Posterior cingulate gyrus (tissue), 11 donors: Measurements from ENCODE around the gene TRPM4.

ENCODE experiments used
- DNase-seq, 10 donors: peaks; one replicate each; pipeline versions ENCODE4 v3.0.0 to v3.0.0-alpha.2; 2020 to 2021; ENCODE audit warnings: mixed read lengths in 3 of 10
- intact Hi-C: fragments of 100-400 bp; cut with DNase I; formaldehyde crosslinking; loops from one replicate; pipeline ENCODE4 v1.15.1; 2023

The TRPM4 gene

DNA sequence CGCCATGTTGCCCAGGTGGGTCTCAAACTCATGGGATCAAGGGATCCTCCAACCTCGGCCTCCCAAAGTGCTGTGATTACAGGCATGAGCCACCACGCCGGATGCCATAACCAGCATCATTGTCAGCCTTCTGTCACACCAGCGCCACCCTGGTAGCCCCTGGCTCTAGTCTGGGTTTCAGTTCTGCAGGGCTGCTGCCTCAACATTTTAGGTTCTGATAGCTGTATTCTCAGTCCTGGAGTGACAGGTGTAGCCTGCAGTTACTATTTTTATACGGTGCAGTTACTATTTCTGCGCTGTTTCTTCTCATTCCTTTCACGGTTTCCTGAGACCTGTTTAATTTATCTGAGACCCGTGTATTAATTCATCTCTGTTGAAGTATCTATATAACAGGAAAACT, 57.1 kb downstream of the TRPM4 start:
- intact Hi-C loops = no loop called here
- peak in 1 of 10 donors; percentile 75 for DNase-seq

DNA sequence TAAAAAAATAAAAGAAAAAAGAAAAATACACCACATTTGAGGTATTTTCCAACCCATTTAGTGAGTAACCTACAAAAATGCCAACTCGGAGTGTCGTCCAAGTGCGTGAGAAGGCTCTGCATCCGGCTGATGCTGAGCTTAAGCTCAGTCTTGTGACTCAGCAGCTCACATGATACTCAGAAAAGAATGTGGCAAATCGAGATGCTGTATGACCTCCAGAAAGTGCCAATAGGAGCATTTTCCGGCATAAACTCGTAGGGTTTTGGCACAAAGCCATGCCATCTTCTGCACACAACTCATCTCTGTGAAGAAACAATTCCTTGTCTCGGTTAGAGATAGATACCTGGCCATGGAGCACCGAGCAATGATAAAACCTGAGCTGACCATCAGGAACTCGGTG, 58.5 kb downstream of the TRPM4 start:
- DNase-seq = peak in 1 of 10 donors; percentile 29
- intact Hi-C loops = no loop called here

DNA sequence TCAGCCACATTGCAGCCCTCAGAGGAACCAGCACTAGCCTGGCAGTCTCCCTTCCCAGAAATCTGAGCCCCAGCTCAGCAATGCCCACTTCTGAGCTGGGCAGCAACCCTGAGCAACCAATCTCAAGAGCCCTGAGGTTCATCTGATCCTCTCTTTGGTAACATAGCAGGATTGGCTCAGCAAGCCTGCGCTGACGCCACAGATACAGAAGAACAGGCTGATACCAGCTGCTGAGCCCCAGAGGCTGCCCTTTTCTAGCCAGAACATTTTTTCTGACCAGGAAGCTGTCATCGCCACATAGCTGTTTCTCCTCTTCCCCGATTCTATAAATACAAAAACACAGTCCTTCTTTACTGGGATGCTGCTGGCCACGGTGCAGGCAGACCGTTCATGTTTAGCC, 59.8 kb downstream of the TRPM4 start:
- intact Hi-C loops = no loop called here
- DNase-seq = peak in 1 of 10 donors; percentile 45

DNA sequence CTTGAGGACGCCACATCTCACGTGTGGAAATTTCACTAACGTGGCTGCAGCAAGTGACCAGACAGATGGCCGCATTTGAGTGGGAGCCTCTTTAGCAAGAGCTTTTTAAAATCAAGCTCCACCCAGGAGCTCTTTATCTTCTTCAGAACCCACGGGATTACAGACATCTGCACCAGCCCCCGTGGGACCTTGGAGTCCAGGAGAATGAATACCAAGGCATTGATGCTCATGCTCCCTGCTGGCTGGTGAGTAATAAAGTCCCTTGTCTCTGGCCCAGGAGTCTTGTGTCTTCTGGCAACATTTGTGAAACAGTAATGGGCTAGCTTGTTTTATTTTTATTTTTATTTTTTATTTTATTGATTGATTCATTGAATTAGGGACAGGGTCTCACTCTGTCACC, 64.4 kb downstream of the TRPM4 start:
- intact Hi-C loops = loop anchor here (10.0 kb wide), 1 partner anchor 83 kb away; no protein-coding TSS in a partner anchor

DNA sequence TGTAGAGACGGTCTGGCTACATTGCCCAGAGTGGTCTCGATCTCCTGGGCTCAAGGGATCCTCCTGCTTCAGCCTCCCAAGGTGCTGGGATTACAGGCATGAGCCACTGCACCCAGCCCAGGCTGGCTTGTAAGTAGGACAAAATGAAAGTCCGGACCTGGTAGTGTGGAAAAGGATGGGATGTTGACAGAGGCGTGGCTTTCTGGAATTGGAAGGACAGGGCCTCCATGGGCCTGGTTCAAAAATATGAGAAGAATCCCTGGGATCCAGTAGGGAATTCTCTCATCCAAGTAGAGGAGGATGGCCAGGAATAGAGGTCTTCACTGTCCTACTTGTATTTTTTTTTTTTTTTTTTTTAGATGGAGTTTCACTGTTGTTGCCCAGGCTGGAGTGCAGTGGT, 64.9 kb downstream of the TRPM4 start:
- intact Hi-C loops = loop anchor here (10.0 kb wide), 1 partner anchor 82 kb away; no protein-coding TSS in a partner anchor
- DNase-seq = peak in 2 of 10 donors; percentile 19 to 39

More for the DNA sequence above, 64.4 kb downstream of the TRPM4 start:
- DNase-seq = peak in 1 of 10 donors; percentile 42

DNA sequence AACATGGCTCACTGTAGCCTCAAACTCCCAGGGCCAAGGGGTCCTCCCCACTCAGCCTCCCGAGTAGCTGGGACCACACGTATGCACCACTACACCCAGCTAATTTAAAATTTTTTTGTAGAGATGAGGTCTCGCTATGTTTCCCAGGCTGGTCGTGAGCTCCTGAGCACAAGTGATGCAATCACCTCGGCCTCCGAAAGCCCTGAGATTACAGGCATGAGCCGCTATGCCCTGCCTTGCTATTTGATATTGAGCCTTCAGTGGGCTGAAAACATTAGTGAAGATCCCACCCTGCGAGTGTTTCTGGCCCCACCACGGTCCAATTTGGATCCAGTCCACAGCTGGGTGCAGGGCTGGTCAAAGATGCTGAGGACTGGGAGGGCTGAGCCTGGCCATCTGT, 65.9 kb downstream of the TRPM4 start:
- peak in 2 of 10 donors; percentile 22 to 32 for DNase-seq
- intact Hi-C loops = loop anchor here (10.0 kb wide), 1 partner anchor 81 kb away; no protein-coding TSS in a partner anchor

DNA sequence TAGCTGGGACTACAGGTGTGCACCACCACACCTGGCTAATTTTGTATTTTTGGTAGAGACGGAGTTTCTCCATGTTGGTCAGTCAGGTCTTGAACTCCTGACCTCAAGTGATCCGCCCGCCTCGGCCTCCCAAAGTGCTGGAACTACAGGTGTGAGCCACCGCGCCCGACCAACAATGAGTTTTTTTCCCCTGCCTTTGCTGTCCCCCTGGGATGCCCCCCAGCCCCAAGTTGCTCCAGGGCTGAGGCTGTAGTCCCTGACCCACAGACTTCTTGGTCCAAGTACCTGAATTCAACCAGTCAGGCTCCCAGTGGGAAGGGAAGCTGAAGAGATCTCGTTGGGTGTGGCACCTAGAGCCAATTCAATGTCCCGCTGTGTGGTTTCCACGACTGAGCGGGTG, 66.8 kb downstream of the TRPM4 start:
- intact Hi-C loops = loop anchor here (10.0 kb wide), 1 partner anchor 80 kb away; no protein-coding TSS in a partner anchor
- peak in 2 of 10 donors; percentile 40 to 53 for DNase-seq

DNA sequence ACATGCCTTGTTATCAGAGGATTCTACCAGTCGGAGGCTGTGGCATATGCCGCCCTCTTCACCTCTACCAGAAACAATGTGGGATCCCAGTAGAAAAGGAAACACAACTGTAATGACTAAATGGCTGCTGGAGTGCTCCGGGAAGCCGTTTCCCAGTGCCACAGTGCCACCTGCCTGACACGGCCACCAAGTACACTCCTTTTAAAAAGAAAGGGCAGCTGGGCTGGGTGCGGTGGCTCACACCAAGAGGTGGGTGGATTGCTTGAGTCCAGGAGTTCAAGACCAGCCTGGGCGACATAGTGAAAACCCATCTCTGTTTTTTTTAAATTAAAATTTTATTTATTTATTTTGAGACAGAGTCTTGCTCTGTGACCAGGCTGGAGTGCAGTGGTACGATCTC, 67.3 kb downstream of the TRPM4 start:
- intact Hi-C loops = loop anchor here (5.0 to 10.0 kb wide), 2 partner anchors 80 to 217 kb away; partner anchors contain the start of gene SLC17A7
- peak in 7 of 10 donors; percentile 12 to 84 (median 36) for DNase-seq

DNA sequence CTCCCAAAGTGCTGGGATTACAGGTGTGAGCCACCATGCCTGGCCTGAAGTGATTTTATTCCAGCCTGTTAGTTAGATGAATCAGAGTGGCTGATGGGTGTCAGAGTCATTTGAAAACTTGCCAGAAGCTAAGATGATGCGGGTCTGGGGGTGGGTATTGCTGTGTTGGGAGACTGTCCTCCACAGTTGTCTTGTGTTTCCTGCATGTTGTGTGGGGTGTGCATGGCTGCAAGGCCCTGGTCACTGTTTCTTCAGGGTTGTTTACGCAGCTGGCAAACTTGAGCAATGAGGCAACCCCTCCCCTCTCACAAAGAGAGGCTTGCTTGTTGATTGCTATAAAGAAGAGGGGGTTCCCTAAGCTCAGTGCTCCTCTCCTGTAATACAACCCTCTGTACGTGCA, 71.8 kb downstream of the TRPM4 start:
- DNase-seq = peak in 1 of 10 donors; percentile 28
- intact Hi-C loops = loop anchor here (5.0 to 10.0 kb wide), 2 partner anchors 75 to 213 kb away; partner anchors contain the start of gene SLC17A7

DNA sequence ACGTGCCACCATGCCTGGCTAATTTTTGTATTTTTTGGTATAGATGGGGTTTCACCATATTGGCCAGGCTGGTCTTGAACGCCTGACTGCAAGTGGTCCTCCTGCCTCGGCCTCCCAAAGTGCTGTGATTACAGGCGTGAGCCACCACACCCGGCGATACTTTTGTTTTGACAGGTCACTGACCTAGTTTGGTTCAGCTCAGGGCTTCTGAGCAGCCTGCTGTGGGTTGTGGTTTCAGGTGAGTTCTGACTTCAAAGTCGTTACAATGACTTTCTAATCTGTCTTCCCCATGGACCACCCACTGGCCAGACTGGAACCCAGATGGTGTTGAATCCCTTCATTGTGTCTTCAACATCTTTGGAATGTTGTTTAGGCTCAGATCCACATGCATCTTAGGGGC, 73.8 kb downstream of the TRPM4 start:
- peak in 2 of 10 donors; percentile 17 for DNase-seq
- intact Hi-C loops = no loop called here

DNA sequence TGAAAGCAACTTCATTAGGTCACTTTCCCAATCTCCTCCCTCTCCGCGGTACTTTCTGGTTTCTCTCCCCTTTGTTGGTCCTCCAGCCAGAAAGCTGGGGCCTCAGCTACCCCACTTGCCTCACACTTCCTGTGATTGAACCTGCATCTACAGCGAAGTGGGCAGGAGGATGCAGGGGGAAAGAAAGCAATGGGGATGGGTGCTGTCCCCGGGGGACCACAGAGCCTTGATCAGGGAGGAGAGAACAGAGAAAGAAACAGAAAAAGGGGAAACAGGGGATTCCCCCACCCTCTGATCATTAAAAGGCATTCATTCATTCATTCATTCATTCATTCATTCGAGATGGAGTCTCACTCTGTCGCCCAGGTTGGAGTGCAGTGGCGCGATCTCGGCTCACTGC, 74.2 kb downstream of the TRPM4 start:
- peak in 1 of 10 donors; percentile 18 for DNase-seq
- intact Hi-C loops = no loop called here

DNA sequence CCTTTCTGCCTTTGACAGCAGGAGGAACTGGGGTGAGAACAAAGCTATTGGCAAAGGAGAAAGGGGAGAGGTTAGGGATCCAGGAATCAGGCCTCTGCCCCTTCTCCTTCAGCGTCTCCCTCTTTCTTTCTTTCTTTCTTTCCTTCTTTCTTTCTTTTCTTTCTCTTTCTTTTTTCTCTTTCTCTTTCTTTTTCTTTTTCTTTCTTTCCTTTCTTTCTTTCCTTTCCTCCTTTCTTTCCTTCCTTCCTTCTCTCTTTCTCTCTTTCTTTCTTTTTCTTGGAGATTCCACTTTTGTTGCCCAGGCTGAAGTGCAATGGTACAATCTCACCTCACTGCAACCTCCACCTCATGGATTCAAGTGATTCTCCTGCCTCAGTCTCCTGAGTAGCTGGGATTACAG, 75.6 kb downstream of the TRPM4 start:
- no peak for DNase-seq
- intact Hi-C loops = no loop called here

DNA sequence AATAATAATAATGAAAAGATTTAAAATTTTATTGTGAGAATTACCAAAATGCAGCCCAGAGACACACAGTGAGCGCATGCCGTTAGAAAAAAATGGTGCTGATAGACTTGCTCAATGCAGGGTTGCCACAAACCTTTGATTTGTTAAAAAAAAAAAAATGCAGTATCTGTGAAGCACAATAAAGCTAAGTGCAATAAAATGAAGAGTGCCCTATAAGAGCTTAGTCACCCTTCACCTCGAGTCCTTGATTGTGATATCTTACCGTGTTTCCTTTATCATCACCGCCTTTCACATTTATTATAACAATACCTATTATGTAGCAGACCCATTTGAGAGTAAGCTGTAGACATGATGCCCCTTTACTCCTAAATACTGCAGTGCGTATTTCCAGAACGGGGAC, 84.2 kb downstream of the TRPM4 start:
- DNase-seq = no peak
- intact Hi-C loops = no loop called here

DNA sequence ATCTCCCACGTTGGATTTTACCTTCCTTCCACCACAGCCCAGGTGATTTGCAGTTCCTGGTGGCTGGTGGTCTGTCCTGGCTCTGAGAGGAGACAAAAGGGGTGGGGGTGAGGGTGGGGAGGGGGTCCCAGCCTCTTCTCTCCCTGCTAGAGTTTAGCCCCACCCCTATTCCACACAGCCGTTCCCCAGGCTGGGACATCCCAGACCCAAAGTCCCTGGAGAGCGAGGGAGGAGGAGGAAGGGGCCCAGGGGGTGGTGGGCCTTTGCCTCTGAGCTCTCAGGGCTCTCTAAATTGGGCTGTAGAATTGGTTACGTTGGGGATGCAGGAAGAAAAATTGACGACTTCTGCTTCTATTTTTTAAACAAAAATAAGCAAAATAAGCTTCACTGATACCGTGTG, 85.5 kb downstream of the TRPM4 start:
- intact Hi-C loops = no loop called here

DNA sequence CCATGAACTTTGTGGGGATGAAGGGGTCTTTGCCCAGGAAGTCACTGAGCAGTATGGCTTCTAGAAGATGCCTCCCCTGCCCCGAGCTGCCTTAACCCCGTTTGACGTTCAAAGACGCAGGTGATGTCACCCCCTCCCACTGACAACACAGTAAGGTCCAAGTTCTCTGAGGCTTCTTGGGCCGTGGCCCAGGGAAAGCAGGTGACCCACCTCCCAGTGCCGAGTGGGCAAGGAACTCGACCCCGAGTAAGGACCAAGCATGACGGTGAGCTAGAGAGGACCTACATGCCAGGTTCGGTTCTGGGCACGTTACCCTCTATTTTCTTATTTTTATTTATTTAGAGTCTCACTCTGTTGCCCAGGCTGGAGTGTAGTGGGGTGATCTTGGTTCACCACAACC, 86.1 kb downstream of the TRPM4 start:
- intact Hi-C loops = no loop called here

More for the DNA sequence above, 85.5 kb downstream of the TRPM4 start:
- peak in 1 of 10 donors; percentile 5 for DNase-seq

DNA sequence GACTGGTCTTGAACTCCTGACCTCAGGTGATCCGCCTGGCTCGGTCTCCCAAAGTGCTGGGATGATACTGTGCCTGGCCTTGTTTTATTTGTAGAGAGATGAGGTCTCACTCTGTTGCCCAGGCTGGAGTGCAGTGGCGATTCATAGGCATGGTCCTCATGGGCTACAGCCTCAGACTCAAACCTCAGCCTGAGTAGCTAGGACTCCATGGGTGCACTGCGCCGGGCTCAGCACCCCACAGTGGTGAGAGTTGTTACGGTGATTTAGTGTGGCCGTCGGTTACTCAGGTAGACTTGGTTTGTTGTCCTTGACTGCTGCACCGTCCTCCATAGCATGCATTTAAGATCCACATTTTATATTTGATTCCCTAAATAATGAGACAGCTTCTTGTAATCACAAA, 86.7 kb downstream of the TRPM4 start:
- DNase-seq = peak in 2 of 10 donors; percentile 49 to 51

More for the DNA sequence above, 86.1 kb downstream of the TRPM4 start:
- DNase-seq = peak in 2 of 10 donors; percentile 24 to 67

DNA sequence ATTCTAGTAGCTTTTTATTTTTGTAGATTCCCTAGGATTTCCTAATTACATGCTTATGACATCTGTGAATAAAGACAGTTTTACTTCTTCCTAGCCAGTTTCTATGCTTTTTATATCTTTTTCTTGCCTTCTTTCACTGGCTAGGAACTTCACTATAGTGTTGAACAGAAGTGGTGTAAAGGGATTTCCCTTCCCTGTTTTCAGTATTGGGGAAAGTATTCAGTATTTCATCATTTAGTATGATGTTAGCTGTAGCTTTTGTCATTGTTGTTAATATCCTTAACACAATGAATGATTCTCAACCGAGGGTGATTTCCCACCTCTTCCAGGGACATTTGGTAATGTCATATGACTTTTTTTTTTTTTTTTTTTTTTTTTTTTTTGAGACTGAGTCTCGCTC, 90.1 kb downstream of the TRPM4 start:
- no peak for DNase-seq
- intact Hi-C loops = no loop called here

More for the DNA sequence above, 86.7 kb downstream of the TRPM4 start:
- intact Hi-C loops = no loop called here

DNA sequence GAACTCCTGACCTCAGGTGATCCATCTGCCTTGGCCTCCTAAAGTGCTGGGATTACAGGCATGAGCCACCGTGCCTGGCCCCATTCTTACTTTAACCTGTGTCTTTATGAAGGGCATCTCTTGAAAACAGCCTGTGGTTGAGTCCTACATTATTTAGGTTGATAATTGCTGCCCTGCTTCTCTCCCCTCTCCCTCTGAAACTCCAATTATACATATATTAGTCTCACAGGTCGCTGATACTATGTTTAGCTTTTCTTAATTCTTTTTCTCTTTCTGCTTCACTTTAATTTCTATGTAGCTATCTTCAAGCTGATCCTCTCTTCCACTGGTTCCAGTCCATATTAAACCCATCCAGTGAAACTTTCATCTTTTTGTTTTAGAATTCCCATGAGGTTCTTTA, 92.3 kb downstream of the TRPM4 start:
- DNase-seq = no peak
- intact Hi-C loops = no loop called here

DNA sequence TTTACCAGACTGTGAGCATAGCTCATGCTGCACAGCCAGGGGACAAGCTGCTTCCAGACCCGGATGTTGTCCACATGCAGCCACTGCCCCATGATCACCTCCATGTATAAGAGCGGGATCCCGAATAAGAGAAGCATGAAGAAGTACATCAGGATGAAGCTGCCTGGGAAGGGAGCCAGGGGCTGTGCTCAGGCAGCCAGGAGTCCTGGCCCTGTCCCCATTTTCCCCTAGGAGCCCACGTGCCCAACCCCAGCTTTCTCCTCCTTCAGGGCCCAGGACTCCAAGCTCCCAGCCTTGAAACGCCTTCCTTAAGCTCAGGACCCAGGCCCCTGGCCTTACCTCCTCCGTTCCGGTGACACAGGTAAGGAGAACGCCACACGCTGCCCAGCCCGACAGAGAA, 98.1 kb downstream of the TRPM4 start:
- DNase-seq = peak in 1 of 10 donors; percentile 79
- intact Hi-C loops = no loop called here

DNA sequence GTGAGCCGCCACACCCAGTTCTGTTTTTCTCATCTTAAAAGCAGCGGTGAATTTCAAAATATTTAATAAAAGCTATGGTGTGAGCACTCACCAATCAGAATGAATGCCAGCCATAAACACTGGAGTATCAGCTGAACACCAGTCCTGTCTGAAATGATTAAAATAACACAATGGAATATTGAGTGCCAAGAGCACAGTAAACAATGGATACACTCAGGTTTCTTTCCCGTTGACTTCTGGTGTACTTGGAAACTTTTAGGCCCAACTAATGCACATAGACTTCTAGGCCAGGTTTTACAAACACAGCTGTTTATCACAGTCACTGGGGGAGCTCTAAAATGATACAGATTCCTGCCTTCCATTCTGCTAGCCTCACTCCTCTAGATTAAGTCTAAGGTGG, 99.1 kb downstream of the TRPM4 start:
- DNase-seq = no peak
- intact Hi-C loops = no loop called here
